Spleen (tissue), 11 donors: ENCODE results near the gene OLFM1. TPM values are rescaled to one million over a fixed set of nuclear protein-coding genes. Genes with fewer than 3 reads are reported as not detected.

Experiments used
- DNase-seq: peaks from one replicate; pipeline ENCODE4 v3.0.0-alpha.2; 2020
- H3K27ac ChIP-seq, 8 donors: fragments of 200-600 bp; sonication (generic) in 7 of 8; 1 replicate in 4 of 8; 2 replicates in 4 of 8; pipeline versions ENCODE4 v1.5.0 to v1.8.0; 2016 to 2021; ENCODE audit warnings: inconsistent platforms in 4 of 8, mild to moderate bottlenecking in 4 of 8, moderate library complexity in 1 of 8
- H3K27me3 ChIP-seq, 7 donors: fragments of 200-600 bp; sonication (generic) in 6 of 7; replicated peaks in 1 of 7; 1 replicate in 4 of 7; 2 replicates in 3 of 7; pipeline versions ENCODE4 v1.5.0 to v1.8.0; 2016 to 2021; ENCODE audit warnings: inconsistent platforms in 3 of 7, mild to moderate bottlenecking in 1 of 7
- H3K36me3 ChIP-seq, 6 donors: fragments of 200-600 bp; sonication (generic) in 5 of 6; 1 replicate in 4 of 6; 2 replicates in 2 of 6; pipeline versions ENCODE4 v1.5.0 to v1.8.0; 2016 to 2021; ENCODE audit warnings: inconsistent platforms in 2 of 6
- H3K4me1 ChIP-seq, 6 donors: fragments of 200-600 bp; sonication (generic) in 5 of 6; 1 replicate in 3 of 6; 2 replicates in 3 of 6; pipeline versions ENCODE4 v1.5.0 to v1.8.0; 2016 to 2021; ENCODE audit warnings: inconsistent platforms in 3 of 6
- H3K4me3 ChIP-seq, 8 donors: fragments of 200-600 bp; sonication (generic) in 7 of 8; 1 replicate in 4 of 8; 2 replicates in 4 of 8; pipeline versions ENCODE4 v1.5.0 to v1.8.0; 2016 to 2021; ENCODE audit warnings: inconsistent platforms in 4 of 8, mild to moderate bottlenecking in 4 of 8, moderate library complexity in 2 of 8
- H3K9me3 ChIP-seq, 8 donors: fragments of 200-600 bp; sonication (generic) in 7 of 8; 1 replicate in 4 of 8; 2 replicates in 4 of 8; pipeline versions ENCODE4 v1.5.0 to v1.8.0; 2016 to 2021; ENCODE audit warnings: inconsistent platforms in 4 of 8
- CTCF ChIP-seq, 11 experiments: fragments of 200-600 bp in 7 of 11; fragments of 450-650 bp in 4 of 11; sonication (generic) in 4 of 11; IDR thresholded peaks in 8 of 11; conservative IDR thresholded peaks in 3 of 11; 1 replicate in 7 of 11; 2 replicates in 4 of 11; pipeline versions ENCODE4 v1.4.0 to v1.8.0; 2016 to 2021; ENCODE audit warnings: antibody characterized with exemption in 11 of 11, inconsistent platforms in 4 of 11, mild to moderate bottlenecking in 1 of 11
- POLR2A ChIP-seq, 3 donors: fragments of 450-650 bp; IDR thresholded peaks; one replicate each; pipeline ENCODE4 v1.5.1; 2017; ENCODE audit warnings: antibody characterized with exemption in 3 of 3, mild to moderate bottlenecking in 1 of 3
- POLR2AphosphoS5 ChIP-seq, 3 donors: sonication (generic); formaldehyde crosslinking; IDR thresholded peaks; one replicate each; pipeline ENCODE4 v1.5.1; 2017; ENCODE audit warnings: antibody characterized with exemption in 3 of 3
- WGBS, 5 donors: extraction: QIAGEN DNeasy Blood & Tissue Kit in 3 of 5; methylation state at CpG; one replicate each; pipeline versions ENCODE4 v1.1.5 to v1.1.7; 2013 to 2018; 5-methylcytosine and 5-hydroxymethylcytosine counted together
- intact Hi-C: fragments of 100-400 bp; cut with DNase I; formaldehyde crosslinking; loops from one replicate; pipeline ENCODE4 v1.15.0; 2023; ENCODE audit warnings: low total_unique reads
- polyA plus RNA-seq, 3 donors: library from polyadenylated mRNA; stranded (reverse); fragments of 200-250 nt; gene quantifications; one replicate each; pipeline ENCODE4 v1.2.1, GENCODE V29; 2013
- total RNA-seq, 7 donors: library from RNA; depleted of rRNA in 3 of 7; stranded (reverse); fragments of >200 nt in 3 of 7; fragmentation: NEBNext Ultra II Directional in 4 of 7; extraction: Animal tissue kit (Norgen Biotek cat#: 25700) in 4 of 7; gene quantifications; one replicate each; pipeline versions ENCODE4 v1.1.0 to v1.2.1, GENCODE V29; 2016 to 2021
- donor health status: healthy with polysubstance abuse.
- donor health status: DM: no; HTN: no; CAD: no; lungs with moderate emphysema.
- donor health status: DM: no; HTN: no; CAD: no.
- donor health status: Bipolar disorder and iron deficiency.
- donor health status: healthy.
- donor health status: DM: no; HTN: no; CAD: no.
- donor health status: DM: yes; HTN: yes; CAD: no.

The OLFM1 gene
- total and polyA plus RNA-seq, 10 donors, result 5.9 to 109 (median 44.7) TPM

- TF ChIP-seq POLR2A (IDR thresholded peaks at IDR 0.05) (no peak), CTCF (IDR thresholded peaks at IDR 0.05 in 8 of 11, conservative IDR thresholded peaks at IDR 0.05 in 3 of 11) (no peak), POLR2AphosphoS5 (IDR thresholded peaks at IDR 0.05) (no peak)
- Histone ChIP-seq H3K4me1 (peaks cover 0 to 7% (median 0%) of the 10 kb centered on the region in 6 donors), H3K4me3 (no peak overlapping the region), H3K27me3 (peaks cover 0 to 72% (median 0%) of the 10 kb centered on the region in 7 donors), H3K27ac (no peak overlapping the region), H3K9me3 (peaks cover 0 to 6% (median 1%) of the 10 kb centered on the region in 8 donors), H3K36me3 (no peaks in the 10 kb centered on the region)
- DNase-seq, result no peak
- intact Hi-C loops, result no loop called here
- WGBS, 5 donors, result 32 to 56% (median 41%) methylated on average over 8 to 16 of the region's 16 CpGs
These were observed 57.2 kb downstream of the OLFM1 start for GRCh38 chr9:135144581-135145170.

- intact Hi-C loops, result no loop called here
- 76 to 90% (median 84%) methylated on average over 9 of the region's 9 CpGs for WGBS, 5 donors
- H3K27ac ChIP-seq, result no peak overlapping the region
- H3K9me3 ChIP-seq, result peaks cover 0 to 12% (median 7%) of the 10 kb centered on the region in 8 donors
- H3K4me3 ChIP-seq, result no peak overlapping the region
- peaks cover 0 to 7% (median 0%) of the 10 kb centered on the region in 6 donors for H3K4me1 ChIP-seq
- peaks cover 0 to 67% (median 0%) of the 10 kb centered on the region in 7 donors for H3K27me3 ChIP-seq
- no peak for DNase-seq
- H3K36me3 ChIP-seq, result no peaks in the 10 kb centered on the region
- TF ChIP-seq POLR2A (IDR thresholded peaks at IDR 0.05) (no peak), CTCF (IDR thresholded peaks at IDR 0.05 in 8 of 11, conservative IDR thresholded peaks at IDR 0.05 in 3 of 11) (no peak), POLR2AphosphoS5 (IDR thresholded peaks at IDR 0.05) (no peak)
These were observed 57.8 kb downstream of the OLFM1 start for GRCh38 chr9:135145312-135145711.

GRCh38 chr9:135146241-135146640 is 58.8 kb downstream of the OLFM1 start:
- 50 to 89% (median 67%) methylated on average over 3 to 4 of the region's 4 CpGs for WGBS, 5 donors
- no peak for TF ChIP-seq POLR2A (IDR thresholded peaks at IDR 0.05)
- TF ChIP-seq CTCF (IDR thresholded peaks at IDR 0.05 in 8 of 11, conservative IDR thresholded peaks at IDR 0.05 in 3 of 11), result no peak
- no peak for TF ChIP-seq POLR2AphosphoS5 (IDR thresholded peaks at IDR 0.05)

GRCh38 chr9:135146766-135147473 is 59.5 kb downstream of the OLFM1 start:
- Histone ChIP-seq H3K4me3 (no peak overlapping the region), H3K9me3 (peaks cover 0 to 23% (median 15%) of the 10 kb centered on the region in 8 donors), H3K36me3 (no peaks in the 10 kb centered on the region), H3K27ac (no peak overlapping the region), H3K27me3 (peaks cover 0 to 63% (median 0%) of the 10 kb centered on the region in 7 donors), H3K4me1 (peaks cover 0 to 7% (median 0%) of the 10 kb centered on the region in 6 donors)
- 65 to 77% (median 70%) methylated on average over 13 to 16 of the region's 16 CpGs for WGBS, 5 donors
- TF ChIP-seq POLR2AphosphoS5 (IDR thresholded peaks at IDR 0.05) (no peak), POLR2A (IDR thresholded peaks at IDR 0.05) (no peak), CTCF (IDR thresholded peaks at IDR 0.05 in 8 of 11, conservative IDR thresholded peaks at IDR 0.05 in 3 of 11) (no peak)
- DNase-seq, result no peak
- intact Hi-C loops, result no loop called here

More at GRCh38 chr9:135146241-135146640, 58.8 kb downstream of the OLFM1 start:
- Histone ChIP-seq H3K36me3 (no peaks in the 10 kb centered on the region), H3K4me3 (no peak overlapping the region), H3K4me1 (peaks cover 0 to 7% (median 0%) of the 10 kb centered on the region in 6 donors), H3K27me3 (peaks cover 0 to 63% (median 0%) of the 10 kb centered on the region in 7 donors), H3K27ac (no peak overlapping the region), H3K9me3 (peaks cover 0 to 21% (median 14%) of the 10 kb centered on the region in 8 donors)
- intact Hi-C loops, result no loop called here
- DNase-seq, result no peak
